Activated CD8-positive, alpha-beta T cell treated with anti-CD3 and anti-CD28 coated beads for 36 hours (primary cell): ENCODE measurements around the gene CRYAB. TPM values are rescaled to one million over a fixed set of nuclear protein-coding genes. Genes with fewer than 3 reads are reported as not detected.
"Not testable (repeated sequence)": the region's sequence is repeated elsewhere in the genome, so short reads cannot be mapped to it uniquely, and the experiment has no call there.

Source experiments
- ATAC-seq: fragments of 200-7000 bp; cut with Tn5 transposase; one replicate; pipeline ENCODE4 v1.10.0; 2021; ENCODE audit warnings: mild to moderate bottlenecking, moderate library complexity
- CTCF ChIA-PET: fragments of 350-600 bp; sonication (Branson Sonifier 250); formaldehyde crosslinking; loops from one replicate; lab custom pipeline; 2021; ENCODE audit warnings: antibody characterized with exemption; lab: Charles Lee
- POLR2A ChIA-PET: fragments of 350-600 bp; sonication (Branson Sonifier 250); formaldehyde crosslinking; loops from one replicate; lab custom pipeline; 2021; ENCODE audit warnings: antibody characterized with exemption; lab: Charles Lee
- DNase-seq: peaks from one replicate; pipeline ENCODE4 v3.0.0-alpha.2; 2020
- H3K27ac Mint-ChIP-seq: one replicate; pipeline ENCODE4 v1.8.0; 2021; ENCODE audit warnings: mild to moderate bottlenecking, mixed read lengths
- H3K27me3 Mint-ChIP-seq: one replicate; pipeline ENCODE4 v1.8.0; 2021; ENCODE audit warnings: mixed read lengths
- H3K36me3 Mint-ChIP-seq: one replicate; pipeline ENCODE4 v1.8.0; 2021; ENCODE audit warnings: low read depth, mixed read lengths
- H3K4me1 Mint-ChIP-seq: one replicate; pipeline ENCODE4 v1.8.0; 2021; ENCODE audit warnings: low read depth, mixed read lengths
- H3K4me3 Mint-ChIP-seq: one replicate; pipeline ENCODE4 v1.8.0; 2021; ENCODE audit warnings: mild to moderate bottlenecking, moderate library complexity, mixed read lengths
- H3K9me3 Mint-ChIP-seq: one replicate; pipeline ENCODE4 v1.8.0; 2021; ENCODE audit warnings: mixed read lengths
- CTCF ChIP-seq: fragments of 200-600 bp; IDR thresholded peaks from one replicate; pipeline ENCODE4 v1.8.0; 2022; ENCODE audit warnings: antibody characterized with exemption, mild to moderate bottlenecking
- intact Hi-C: fragments of 100-400 bp; cut with micrococcal nuclease; formaldehyde crosslinking; loops from one replicate; pipeline ENCODE4 v1.10.0; 2022
- total RNA-seq, 2 experiments: library from RNA; stranded (reverse); gene quantifications; one replicate each; pipeline ENCODE4 v1.2.3, GENCODE V29; 2021

Gene CRYAB
- total RNA-seq, 2 experiments from 2014 or later, result not detected

GRCh38 chr11:111936040-111936540 lies 24.5 kb upstream of the CRYAB start:
- CTCF ChIA-PET, result interaction anchor here (0.7 to 19.6 kb wide), 6 partner anchors 9 to 121 kb away, joined by 3 to 223 read pairs (median 4); partner anchors contain the start of gene FDXACB1
- Mint-ChIP-seq H3K4me1 (peaks cover 60% of the 10 kb centered on the region), H3K9me3 (no peaks in the 10 kb centered on the region)

DNA sequence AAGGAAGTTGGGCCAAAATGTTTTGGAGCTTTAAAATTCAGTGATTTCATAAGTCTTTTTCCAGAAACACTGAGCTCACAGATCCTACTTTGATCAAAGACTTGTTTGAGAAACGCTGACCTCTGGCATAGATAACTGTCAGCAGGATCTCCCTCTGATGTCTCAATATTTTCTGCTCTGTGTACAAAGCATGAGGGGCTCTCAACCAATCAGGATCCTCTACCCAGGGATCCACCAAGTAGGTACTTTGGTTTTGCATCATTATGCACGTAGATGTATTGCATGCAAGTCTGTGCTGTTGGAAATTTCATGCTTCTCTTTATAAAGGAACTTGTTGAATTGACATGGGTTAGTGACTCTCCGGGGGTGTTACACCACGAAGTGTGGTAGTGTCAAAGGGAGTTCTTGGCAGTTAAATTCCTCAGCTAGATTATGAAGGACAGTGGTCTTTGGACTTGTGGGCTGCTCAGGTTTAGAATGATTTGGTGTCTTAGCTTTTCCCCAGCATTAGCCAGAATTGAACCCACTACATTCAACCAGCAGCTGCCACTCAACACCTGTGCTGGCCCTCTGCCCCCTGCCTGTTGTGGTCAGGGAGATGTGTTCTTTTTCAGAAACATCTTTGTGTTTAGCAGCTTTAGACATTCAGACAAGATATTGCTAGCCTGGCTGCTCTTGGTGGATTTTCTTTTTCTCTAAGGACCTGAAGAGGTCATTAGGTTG lies 23.9 kb upstream of the CRYAB start:
- H3K4me1 Mint-ChIP-seq, result peaks cover 54% of the 10 kb centered on the region
- peak overlapping the region; percentile 89 for H3K27ac Mint-ChIP-seq
- H3K4me3 Mint-ChIP-seq, result peak overlapping the region; percentile 26
- intact Hi-C loops, result loop anchor here (5.0 to 10.0 kb wide), 2 partner anchors 42 to 89 kb away; partner anchors contain the start of gene DLAT
- ChIA-PET POLR2A (interaction anchor here (0.8 to 2.0 kb wide), 5 partner anchors 9 to 151 kb away, joined by 3 to 13 read pairs (median 3); partner anchors contain the start of genes DLAT and TIMM8B), CTCF (interaction anchor here (0.7 to 19.6 kb wide), 7 partner anchors 9 to 121 kb away, joined by 3 to 223 read pairs (median 4); partner anchors contain the start of gene FDXACB1)
- DNase-seq (peak; percentile 44), ATAC-seq (peak; percentile 27)
- no peaks in the 10 kb centered on the region for H3K27me3 Mint-ChIP-seq
- TF ChIP-seq CTCF, result no peak
- H3K9me3 Mint-ChIP-seq, result no peaks in the 10 kb centered on the region
- H3K36me3 Mint-ChIP-seq, result no peaks in the 10 kb centered on the region

More at GRCh38 chr11:111936040-111936540, 24.5 kb upstream of the CRYAB start:
- intact Hi-C loops, result loop anchor here (5.0 to 10.0 kb wide), 2 partner anchors 41 to 89 kb away; partner anchors contain the start of gene DLAT
- Mint-ChIP-seq H3K36me3 (no peaks in the 10 kb centered on the region), H3K27me3 (no peaks in the 10 kb centered on the region), H3K27ac (peak overlapping the region; percentile 89), H3K4me3 (peak overlapping the region; percentile 75)
- ATAC-seq (no peak), DNase-seq (no peak)
- no peak for TF ChIP-seq CTCF
- POLR2A ChIA-PET, result interaction anchor here (0.7 to 2.0 kb wide), 5 partner anchors 8 to 150 kb away, joined by 3 to 13 read pairs (median 3); partner anchors contain the start of genes DLAT and TIMM8B

GRCh38 chr11:111934306-111934705 lies 22.7 kb upstream of the CRYAB start:
- H3K27me3 Mint-ChIP-seq, result no peaks in the 10 kb centered on the region
- H3K36me3 Mint-ChIP-seq, result no peaks in the 10 kb centered on the region
- peaks cover 51% of the 10 kb centered on the region for H3K4me1 Mint-ChIP-seq
- DNase-seq (no peak), ATAC-seq (no peak)
- CTCF ChIA-PET, result interaction anchor here (0.8 to 19.6 kb wide), 7 partner anchors 46 to 346 kb away, joined by 3 to 223 read pairs (median 4); no protein-coding TSS in a partner anchor
- intact Hi-C loops, result loop anchor here (10.0 kb wide), 1 partner anchor 90 kb away; the partner anchor contains the start of gene DLAT
- no peak overlapping the region for H3K4me3 Mint-ChIP-seq
- POLR2A ChIA-PET, result interaction anchor here (1.2 to 1.4 kb wide), 2 partner anchors 10 to 43 kb away, joined by 3 to 5 read pairs; no protein-coding TSS in a partner anchor
- no peak for TF ChIP-seq CTCF
- H3K9me3 Mint-ChIP-seq, result no peaks in the 10 kb centered on the region
- no peak overlapping the region for H3K27ac Mint-ChIP-seq

DNA sequence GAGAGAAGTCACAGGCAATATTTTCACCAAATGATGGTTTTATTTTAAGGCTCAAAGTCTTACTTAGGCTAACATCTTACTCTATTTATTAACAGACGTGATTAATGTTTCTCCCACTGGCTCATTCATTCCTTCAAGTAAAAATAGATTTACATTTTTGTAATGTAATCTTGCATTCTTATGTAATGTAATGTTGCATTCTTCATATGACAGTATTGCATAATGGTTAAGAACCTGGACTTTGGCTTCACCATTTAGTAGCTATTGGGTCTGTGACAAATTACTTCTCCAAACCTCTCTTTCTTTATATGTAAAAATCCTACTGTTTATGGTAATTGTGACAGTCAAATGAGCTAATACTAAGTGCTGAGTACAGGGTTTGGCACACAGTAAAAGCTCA lies 22.3 kb upstream of the CRYAB start:
- H3K4me1 Mint-ChIP-seq, result peaks cover 46% of the 10 kb centered on the region
- H3K36me3 Mint-ChIP-seq, result no peaks in the 10 kb centered on the region
- ATAC-seq, result no peak
- ChIA-PET CTCF (interaction anchor here (0.8 to 19.6 kb wide), 7 partner anchors 47 to 346 kb away, joined by 3 to 223 read pairs (median 4); no protein-coding TSS in a partner anchor), POLR2A (interaction anchor here (1.2 kb wide), 1 partner anchor 10 kb away, joined by 5 read pairs; no protein-coding TSS in a partner anchor)
- no peaks in the 10 kb centered on the region for H3K9me3 Mint-ChIP-seq
- H3K27ac Mint-ChIP-seq, result no peak overlapping the region
- intact Hi-C loops, result loop anchor here (10.0 kb wide), 1 partner anchor 91 kb away; the partner anchor contains the start of gene DLAT
- no peaks in the 10 kb centered on the region for H3K27me3 Mint-ChIP-seq
- no peak for DNase-seq
- no peak overlapping the region for H3K4me3 Mint-ChIP-seq
- TF ChIP-seq CTCF, result no peak

DNA sequence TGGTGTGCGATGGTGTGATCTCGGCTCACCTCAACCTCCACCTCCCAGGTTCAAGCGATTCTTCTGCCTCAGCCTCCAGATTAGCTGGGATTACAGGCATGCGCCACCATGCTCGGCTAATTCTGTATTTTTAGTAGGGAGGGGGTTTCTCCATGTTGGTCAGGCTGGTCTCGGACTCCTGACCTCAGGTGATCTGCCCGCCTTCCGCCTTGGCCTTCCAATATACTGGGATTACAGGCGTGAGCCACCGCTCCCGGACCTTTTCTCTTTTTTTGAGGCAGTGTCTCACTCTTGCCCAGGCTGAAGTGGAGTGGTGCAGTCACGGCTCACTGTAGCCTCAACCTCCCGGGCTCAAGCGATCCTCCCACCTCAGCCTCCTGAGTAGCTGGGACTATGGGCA lies 21.6 kb upstream of the CRYAB start:
- not testable (repeated sequence) for H3K36me3 Mint-ChIP-seq, DNase-seq, ATAC-seq, H3K27me3 Mint-ChIP-seq, H3K9me3 Mint-ChIP-seq, H3K27ac Mint-ChIP-seq, H3K4me3 Mint-ChIP-seq
- H3K4me1 Mint-ChIP-seq, result peaks cover 39% of the 10 kb centered on the region
- POLR2A ChIA-PET, result interaction anchor here (1.1 kb wide), 1 partner anchor 11 kb away, joined by 3 read pairs; no protein-coding TSS in a partner anchor
- CTCF ChIA-PET, result interaction anchor here (1.3 to 19.6 kb wide), 4 partner anchors 48 to 90 kb away, joined by 3 to 223 read pairs (median 15); partner anchors contain the start of gene ALG9
- intact Hi-C loops, result loop anchor here (10.0 kb wide), 1 partner anchor 92 kb away; the partner anchor contains the start of gene DLAT
